Lower lobe of right lung (tissue), 2 donors: ENCODE data around the gene PCBP3. TPM values are rescaled to one million over a fixed set of nuclear protein-coding genes. Genes with fewer than 3 reads are reported as not detected.

Experiments
- ATAC-seq, 2 donors: fragments of 200-7000 bp; cut with Tn5 transposase; one replicate each; pipeline ENCODE4 v1.9.1; 2020 to 2022; ENCODE audit warnings: mild to moderate bottlenecking in 2 of 2, moderate library complexity in 2 of 2
- DNase-seq: peaks from one replicate; pipeline ENCODE4 v3.0.0-alpha.2; 2020
- H3K27ac ChIP-seq: fragments of 200-600 bp; one replicate; pipeline ENCODE4 v1.8.0; 2022
- H3K27me3 ChIP-seq: fragments of 200-600 bp; one replicate; pipeline ENCODE4 v1.8.0; 2022; ENCODE audit warnings: low read depth
- H3K36me3 ChIP-seq: fragments of 200-600 bp; one replicate; pipeline ENCODE4 v1.8.0; 2022; ENCODE audit warnings: mild to moderate bottlenecking
- H3K4me1 ChIP-seq: fragments of 200-600 bp; one replicate; pipeline ENCODE4 v1.8.0; 2022
- H3K4me3 ChIP-seq: fragments of 200-600 bp; one replicate; pipeline ENCODE4 v1.8.0; 2022; ENCODE audit warnings: mild to moderate bottlenecking
- H3K9me3 ChIP-seq: fragments of 200-600 bp; one replicate; pipeline ENCODE4 v1.8.0; 2022
- intact Hi-C: fragments of 100-400 bp; cut with DNase I; formaldehyde crosslinking; loops from one replicate; pipeline ENCODE4 v1.11.0; 2022
- total RNA-seq: library from RNA; stranded (reverse); fragmentation: NEBNext Ultra II Directional; extraction: Animal tissue kit (Norgen Biotek cat#: 25700); gene quantifications from one replicate; pipeline ENCODE4 v1.2.1, GENCODE V29; 2021
- TF ChIP-seq, protein P1 (sequence below): fragments of 200-600 bp; IDR thresholded peaks from one replicate; pipeline ENCODE4 v1.8.0; 2022; ENCODE audit warnings: antibody characterized with exemption, mild to moderate bottlenecking
- donor health status: DM: no; HTN: yes; CAD: no; lungs with severe emphysema.

Gene PCBP3
- total RNA-seq, 1 donor from 2014 or later, result 4.5 TPM

DNA sequence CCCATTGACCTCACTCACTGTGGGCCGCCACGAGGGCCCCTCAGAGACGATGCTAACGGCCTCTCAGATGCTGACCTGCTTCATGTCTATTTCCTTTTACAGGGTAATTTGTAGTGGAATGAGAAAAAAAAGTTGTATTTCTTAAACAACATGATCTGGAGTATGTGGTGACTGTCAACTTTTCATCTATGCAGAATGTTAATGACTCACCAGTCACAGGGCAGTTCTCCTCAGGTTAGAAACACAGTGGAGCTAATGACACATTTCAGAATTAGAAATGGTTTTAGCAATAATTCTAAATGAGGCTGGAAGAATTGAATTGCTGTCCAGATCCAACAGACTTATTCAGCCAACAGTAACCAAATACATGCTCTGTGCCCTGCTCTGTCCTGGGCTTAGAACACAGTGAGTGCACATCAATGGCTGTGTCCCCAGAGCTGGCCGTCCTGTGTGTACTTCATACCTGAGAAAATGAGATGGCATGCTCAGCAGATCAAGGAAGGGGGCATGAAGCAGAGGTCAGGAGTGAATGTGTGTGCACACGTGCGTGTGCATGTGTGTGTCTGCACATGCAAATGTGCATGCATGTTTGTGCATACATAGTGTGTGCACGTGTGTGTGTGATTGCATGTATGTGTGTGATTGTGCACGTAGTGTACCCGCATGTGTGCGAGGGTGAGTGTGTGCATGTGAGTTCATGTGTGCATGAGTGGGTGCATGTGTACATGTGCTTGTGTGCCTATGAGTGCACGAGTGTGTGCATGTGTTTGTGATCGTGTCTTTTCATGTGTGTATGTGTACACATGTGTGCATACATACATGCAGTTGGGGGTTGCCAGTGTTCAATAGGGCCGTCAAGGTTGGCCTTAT is 145.3 kb downstream of the PCBP3 start:
- Histone ChIP-seq H3K9me3 (no peaks in the 10 kb centered on the region), H3K27ac (no peak overlapping the region), H3K4me3 (no peak overlapping the region), H3K36me3 (no peaks in the 10 kb centered on the region), H3K27me3 (no peaks in the 10 kb centered on the region), H3K4me1 (no peaks in the 10 kb centered on the region)
- TF ChIP-seq, protein P1, sequence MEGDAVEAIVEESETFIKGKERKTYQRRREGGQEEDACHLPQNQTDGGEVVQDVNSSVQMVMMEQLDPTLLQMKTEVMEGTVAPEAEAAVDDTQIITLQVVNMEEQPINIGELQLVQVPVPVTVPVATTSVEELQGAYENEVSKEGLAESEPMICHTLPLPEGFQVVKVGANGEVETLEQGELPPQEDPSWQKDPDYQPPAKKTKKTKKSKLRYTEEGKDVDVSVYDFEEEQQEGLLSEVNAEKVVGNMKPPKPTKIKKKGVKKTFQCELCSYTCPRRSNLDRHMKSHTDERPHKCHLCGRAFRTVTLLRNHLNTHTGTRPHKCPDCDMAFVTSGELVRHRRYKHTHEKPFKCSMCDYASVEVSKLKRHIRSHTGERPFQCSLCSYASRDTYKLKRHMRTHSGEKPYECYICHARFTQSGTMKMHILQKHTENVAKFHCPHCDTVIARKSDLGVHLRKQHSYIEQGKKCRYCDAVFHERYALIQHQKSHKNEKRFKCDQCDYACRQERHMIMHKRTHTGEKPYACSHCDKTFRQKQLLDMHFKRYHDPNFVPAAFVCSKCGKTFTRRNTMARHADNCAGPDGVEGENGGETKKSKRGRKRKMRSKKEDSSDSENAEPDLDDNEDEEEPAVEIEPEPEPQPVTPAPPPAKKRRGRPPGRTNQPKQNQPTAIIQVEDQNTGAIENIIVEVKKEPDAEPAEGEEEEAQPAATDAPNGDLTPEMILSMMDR, result no peak
- no peak for ATAC-seq
- DNase-seq, result no peak
- intact Hi-C loops, result no loop called here

DNA sequence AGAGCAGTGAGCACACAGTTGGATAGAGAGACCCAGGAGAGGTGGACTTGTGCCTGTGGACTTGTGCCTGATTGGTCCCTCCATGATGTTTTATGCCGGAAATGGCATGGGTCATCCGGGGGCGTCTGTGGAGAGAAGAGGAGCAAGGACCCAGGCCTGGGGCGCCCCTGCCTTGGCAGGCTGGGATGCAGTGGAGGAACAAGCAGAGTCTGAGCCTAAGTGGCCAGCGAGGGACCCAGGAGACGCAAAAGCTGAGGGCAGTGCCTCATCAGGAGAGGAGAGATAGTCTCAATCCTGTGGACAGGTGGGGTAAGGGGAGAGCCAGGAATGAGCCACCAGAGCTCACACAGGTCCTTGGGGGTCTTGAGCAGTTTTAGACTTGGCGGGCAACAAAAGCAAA is 146.9 kb downstream of the PCBP3 start:
- Histone ChIP-seq H3K27me3 (no peaks in the 10 kb centered on the region), H3K4me1 (no peaks in the 10 kb centered on the region), H3K27ac (no peak overlapping the region), H3K36me3 (no peaks in the 10 kb centered on the region), H3K4me3 (no peak overlapping the region), H3K9me3 (no peaks in the 10 kb centered on the region)
- TF ChIP-seq, protein P1, result no peak
- intact Hi-C loops, result no loop called here
- DNase-seq (no peak), ATAC-seq (no peak)

DNA sequence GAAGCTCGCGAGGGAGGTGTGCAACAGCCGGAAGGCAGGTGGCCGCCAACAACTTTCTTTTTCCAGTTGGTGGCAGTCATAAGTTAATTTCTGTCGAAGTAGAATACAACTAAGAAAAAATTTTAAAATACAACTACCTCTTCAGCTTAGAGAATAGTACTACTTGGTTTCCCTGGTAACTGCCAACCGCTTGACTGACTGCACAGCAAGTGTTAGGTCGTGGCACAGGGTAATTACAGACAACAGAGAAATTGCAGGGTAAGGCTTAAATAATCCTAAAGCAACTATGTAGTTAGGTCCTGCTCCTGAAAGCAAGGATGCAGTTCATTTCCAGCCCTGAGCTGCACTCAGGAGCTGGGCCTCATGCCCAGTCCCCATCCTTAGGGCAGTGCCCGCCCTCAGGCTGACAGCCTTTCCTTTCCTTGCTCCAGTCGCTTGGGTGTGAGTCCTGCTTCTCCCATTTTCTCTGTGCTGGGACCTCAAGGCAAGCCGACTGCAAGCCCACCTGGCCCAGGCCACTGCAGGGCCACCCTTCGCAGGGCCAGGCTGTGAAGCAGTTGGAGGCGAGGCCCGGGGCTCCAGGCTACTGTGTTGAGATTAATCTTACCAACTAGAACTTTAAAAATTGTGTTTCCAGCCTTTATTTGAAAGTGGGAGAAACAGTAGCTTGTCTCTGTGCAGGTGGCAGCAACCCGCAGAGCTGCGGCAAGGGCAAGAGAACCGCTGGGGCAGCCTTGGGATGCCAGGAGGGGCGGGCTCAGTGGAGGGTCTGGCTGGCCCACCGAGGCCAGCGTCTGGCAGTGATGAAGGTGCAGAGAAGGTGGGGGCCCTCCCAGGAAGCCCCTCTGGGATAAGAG is 148.3 kb downstream of the PCBP3 start:
- no peak for DNase-seq
- H3K4me1 ChIP-seq, result no peaks in the 10 kb centered on the region
- H3K27ac ChIP-seq, result no peak overlapping the region
- no peaks in the 10 kb centered on the region for H3K9me3 ChIP-seq
- H3K27me3 ChIP-seq, result no peaks in the 10 kb centered on the region
- TF ChIP-seq, protein P1, result no peak
- H3K36me3 ChIP-seq, result no peaks in the 10 kb centered on the region
- intact Hi-C loops, result no loop called here
- no peak overlapping the region for H3K4me3 ChIP-seq
- no peak for ATAC-seq

DNA sequence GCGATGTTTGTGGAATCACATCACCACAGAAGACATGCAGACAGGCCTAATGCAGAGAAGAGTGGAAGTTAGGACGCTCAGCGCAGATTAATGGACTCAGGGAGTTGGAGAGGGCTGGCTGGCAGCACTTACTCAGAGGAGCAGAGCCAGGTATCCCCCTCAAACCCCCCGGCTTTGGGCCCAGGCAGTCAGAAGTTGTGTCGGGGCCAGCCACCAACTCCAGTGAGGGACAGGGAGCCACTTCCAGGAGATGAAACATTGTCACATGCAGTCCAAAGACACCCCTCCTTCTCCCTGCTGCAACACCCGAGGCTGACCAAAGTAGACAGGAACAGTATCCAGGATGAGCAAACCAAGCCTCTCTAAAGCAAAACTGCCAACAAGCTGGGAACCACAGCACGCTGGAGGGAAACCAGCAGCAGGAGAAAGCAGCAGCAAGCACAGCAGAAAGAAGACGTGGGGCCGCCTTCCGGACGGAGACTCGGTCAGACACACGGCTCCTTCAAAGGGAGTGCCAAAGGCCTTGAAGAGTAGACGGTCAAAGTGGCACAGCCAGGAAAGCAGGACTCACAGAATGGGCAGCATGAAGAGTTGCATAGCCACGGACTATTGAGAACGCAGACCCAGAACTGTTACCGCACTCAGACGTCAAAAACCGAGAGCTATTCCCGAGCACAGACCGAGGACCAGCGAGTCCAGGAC is 149.3 kb downstream of the PCBP3 start:
- no peak for DNase-seq
- ATAC-seq, result no peak
- no peaks in the 10 kb centered on the region for H3K36me3 ChIP-seq
- intact Hi-C loops, result no loop called here
- TF ChIP-seq, protein P1, result no peak
- H3K4me3 ChIP-seq, result no peak overlapping the region
- no peaks in the 10 kb centered on the region for H3K9me3 ChIP-seq
- no peaks in the 10 kb centered on the region for H3K27me3 ChIP-seq
- no peak overlapping the region for H3K27ac ChIP-seq
- H3K4me1 ChIP-seq, result no peaks in the 10 kb centered on the region

DNA sequence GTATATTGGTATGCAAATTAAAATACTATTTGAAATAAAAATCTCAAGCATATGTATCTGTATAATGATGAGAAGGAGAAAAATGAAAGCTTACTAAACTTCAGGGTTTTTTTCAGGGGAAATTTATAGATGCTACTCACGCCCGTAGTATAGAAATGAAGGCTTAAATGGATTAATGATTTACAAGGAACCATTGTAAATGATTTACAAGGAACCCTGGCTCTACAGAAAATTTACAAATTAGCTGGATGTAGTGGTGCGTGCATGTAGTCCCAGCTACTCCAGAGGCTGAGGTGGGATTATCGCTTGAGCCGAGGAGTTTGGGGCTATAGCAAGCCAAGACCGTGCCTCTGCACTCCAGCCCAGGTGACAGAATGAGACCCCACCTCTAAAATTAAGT is 150.5 kb downstream of the PCBP3 start:
- ATAC-seq, result no peak

More for the DNA sequence above, 150.5 kb downstream of the PCBP3 start:
- Histone ChIP-seq H3K36me3 (no peaks in the 10 kb centered on the region), H3K9me3 (no peaks in the 10 kb centered on the region), H3K27me3 (no peaks in the 10 kb centered on the region), H3K4me3 (no peak overlapping the region), H3K4me1 (no peaks in the 10 kb centered on the region), H3K27ac (no peak overlapping the region)
- TF ChIP-seq, protein P1, result no peak
- no peak for DNase-seq
- intact Hi-C loops, result no loop called here
